ENCODE measurements around the gene MACROH2A2.

The MACROH2A2 gene

DNA sequence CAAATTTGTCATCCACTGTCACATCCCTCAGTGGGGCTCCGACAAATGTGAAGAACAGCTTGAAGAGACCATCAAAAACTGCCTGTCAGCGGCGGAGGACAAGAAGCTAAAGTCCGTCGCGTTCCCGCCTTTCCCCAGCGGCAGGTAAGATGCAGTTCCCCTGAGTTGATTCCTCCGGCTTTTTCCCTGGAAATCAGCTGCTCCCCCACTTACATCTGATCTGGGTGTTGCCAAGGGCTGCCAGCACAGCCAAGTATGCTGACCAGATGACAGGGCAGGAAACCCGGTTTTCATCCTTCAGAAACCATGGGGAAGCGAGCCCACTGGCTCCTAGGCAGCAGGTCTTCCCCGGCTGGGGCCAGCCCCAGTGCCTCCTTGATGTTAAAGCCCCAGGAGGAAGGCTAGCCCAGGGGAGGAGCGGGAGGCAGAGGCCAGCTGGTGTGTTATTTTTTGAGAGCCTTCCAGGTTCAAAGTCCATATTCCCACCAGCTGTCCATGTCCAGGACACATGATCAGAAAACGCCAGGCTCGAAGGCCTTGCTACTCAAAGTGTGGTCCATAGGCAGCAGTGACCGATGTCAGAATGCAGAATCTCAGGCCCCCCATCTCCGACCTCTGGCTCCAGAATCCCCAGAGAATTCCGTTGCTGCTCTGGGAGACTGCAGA lies 56.6 kb downstream of the MACROH2A2 start:
- no peaks in the 10 kb centered on the region for H3K27me3 Mint-ChIP-seq (ENCODE audit: low read depth)
- H3K9me3 Mint-ChIP-seq, result no peaks in the 10 kb centered on the region
- H3K4me3 Mint-ChIP-seq, result no peak overlapping the region
- peaks cover 62% of the 10 kb centered on the region for H3K36me3 Mint-ChIP-seq (ENCODE audit: low read depth)
- TF ChIP-seq, protein P1, sequence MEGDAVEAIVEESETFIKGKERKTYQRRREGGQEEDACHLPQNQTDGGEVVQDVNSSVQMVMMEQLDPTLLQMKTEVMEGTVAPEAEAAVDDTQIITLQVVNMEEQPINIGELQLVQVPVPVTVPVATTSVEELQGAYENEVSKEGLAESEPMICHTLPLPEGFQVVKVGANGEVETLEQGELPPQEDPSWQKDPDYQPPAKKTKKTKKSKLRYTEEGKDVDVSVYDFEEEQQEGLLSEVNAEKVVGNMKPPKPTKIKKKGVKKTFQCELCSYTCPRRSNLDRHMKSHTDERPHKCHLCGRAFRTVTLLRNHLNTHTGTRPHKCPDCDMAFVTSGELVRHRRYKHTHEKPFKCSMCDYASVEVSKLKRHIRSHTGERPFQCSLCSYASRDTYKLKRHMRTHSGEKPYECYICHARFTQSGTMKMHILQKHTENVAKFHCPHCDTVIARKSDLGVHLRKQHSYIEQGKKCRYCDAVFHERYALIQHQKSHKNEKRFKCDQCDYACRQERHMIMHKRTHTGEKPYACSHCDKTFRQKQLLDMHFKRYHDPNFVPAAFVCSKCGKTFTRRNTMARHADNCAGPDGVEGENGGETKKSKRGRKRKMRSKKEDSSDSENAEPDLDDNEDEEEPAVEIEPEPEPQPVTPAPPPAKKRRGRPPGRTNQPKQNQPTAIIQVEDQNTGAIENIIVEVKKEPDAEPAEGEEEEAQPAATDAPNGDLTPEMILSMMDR (IDR thresholded peaks at IDR 0.05; ENCODE audit: unreplicated experiment in 3 of 3), result no peak
- H3K4me1 Mint-ChIP-seq, result peaks cover 11% of the 10 kb centered on the region
- H3K27ac Mint-ChIP-seq, result no peak overlapping the region

DNA sequence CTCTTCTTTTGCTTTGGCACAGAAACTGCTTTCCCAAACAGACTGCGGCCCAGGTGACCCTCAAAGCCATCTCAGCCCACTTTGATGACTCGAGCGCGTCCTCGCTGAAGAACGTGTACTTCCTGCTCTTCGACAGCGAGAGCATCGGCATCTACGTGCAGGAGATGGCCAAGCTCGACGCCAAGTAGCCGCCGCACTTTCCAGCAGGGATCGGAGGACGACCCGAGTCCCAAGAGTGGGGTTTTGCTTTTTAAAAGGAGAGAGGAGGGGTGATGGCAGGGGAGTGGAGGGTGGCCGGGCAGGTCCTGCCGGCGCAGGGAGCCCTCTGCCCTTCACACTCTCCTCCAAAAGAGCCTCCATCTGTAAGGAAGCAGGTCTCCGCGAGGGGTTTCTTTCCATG lies 58.9 kb downstream of the MACROH2A2 start:
- H3K9me3 Mint-ChIP-seq, result no peaks in the 10 kb centered on the region
- no peaks in the 10 kb centered on the region for H3K27me3 Mint-ChIP-seq (ENCODE audit: low read depth)
- H3K4me1 Mint-ChIP-seq, result no peaks in the 10 kb centered on the region
- H3K4me3 Mint-ChIP-seq, result no peak overlapping the region
- no peak overlapping the region for H3K27ac Mint-ChIP-seq
- peaks cover 47% of the 10 kb centered on the region for H3K36me3 Mint-ChIP-seq (ENCODE audit: low read depth)
- TF ChIP-seq, protein P1 (IDR thresholded peaks at IDR 0.05; ENCODE audit: unreplicated experiment in 3 of 3), result no peak

DNA sequence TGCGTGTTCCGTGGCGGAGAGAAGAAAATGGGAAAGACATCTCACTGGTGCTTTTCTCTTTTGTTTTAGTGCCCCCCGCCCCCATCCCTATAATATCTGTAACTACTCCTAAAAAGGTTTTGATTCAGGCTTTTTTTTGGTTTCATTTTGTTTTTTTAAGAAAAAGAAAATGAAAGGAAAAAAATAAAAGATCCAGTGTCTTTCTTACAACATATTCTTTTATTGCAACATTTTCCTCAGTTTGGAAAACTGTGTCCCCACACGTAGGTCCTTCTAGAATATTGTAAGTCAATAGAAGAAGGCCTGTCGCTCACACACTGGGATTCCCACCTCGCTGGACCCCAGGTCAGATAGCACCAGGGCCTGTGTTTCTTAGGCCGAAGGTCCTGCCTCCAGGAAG lies 59.4 kb downstream of the MACROH2A2 start:
- H3K36me3 Mint-ChIP-seq (ENCODE audit: low read depth), result peaks cover 47% of the 10 kb centered on the region
- no peaks in the 10 kb centered on the region for H3K9me3 Mint-ChIP-seq
- TF ChIP-seq, protein P1 (IDR thresholded peaks at IDR 0.05; ENCODE audit: unreplicated experiment in 3 of 3), result no peak

DNA sequence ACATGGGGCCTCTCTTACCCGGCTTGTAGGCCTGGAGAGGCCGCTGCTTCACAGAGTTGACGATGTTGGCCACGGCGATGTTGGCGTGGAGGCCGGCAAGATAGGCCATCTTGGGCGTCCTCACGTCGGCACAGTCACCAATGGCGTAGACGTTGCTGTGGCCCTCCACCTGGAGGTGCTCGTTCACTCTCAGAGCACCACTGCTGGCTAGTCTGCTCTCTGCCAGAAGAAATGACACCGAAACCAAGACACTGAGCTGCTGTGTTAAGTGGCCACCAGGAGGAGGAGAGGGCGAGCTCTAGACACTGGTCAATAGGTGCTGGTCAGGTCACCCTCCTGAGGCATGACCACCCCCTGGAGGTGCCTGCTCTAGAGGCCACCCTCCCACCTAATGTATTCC lies 62.3 kb downstream of the MACROH2A2 start:
- TF ChIP-seq, protein P1 (IDR thresholded peaks at IDR 0.05; ENCODE audit: unreplicated experiment in 3 of 3), result no peak
- Mint-ChIP-seq H3K27me3 (ENCODE audit: low read depth) (no peaks in the 10 kb centered on the region), H3K4me1 (no peaks in the 10 kb centered on the region), H3K9me3 (no peaks in the 10 kb centered on the region), H3K4me3 (no peak overlapping the region), H3K36me3 (ENCODE audit: low read depth) (peaks cover 31% of the 10 kb centered on the region), H3K27ac (no peak overlapping the region)

More for the DNA sequence above, 59.4 kb downstream of the MACROH2A2 start:
- H3K27me3 Mint-ChIP-seq (ENCODE audit: low read depth), result no peaks in the 10 kb centered on the region
- H3K4me1 Mint-ChIP-seq, result no peaks in the 10 kb centered on the region
- H3K27ac Mint-ChIP-seq, result no peak overlapping the region
- H3K4me3 Mint-ChIP-seq, result no peak overlapping the region

DNA sequence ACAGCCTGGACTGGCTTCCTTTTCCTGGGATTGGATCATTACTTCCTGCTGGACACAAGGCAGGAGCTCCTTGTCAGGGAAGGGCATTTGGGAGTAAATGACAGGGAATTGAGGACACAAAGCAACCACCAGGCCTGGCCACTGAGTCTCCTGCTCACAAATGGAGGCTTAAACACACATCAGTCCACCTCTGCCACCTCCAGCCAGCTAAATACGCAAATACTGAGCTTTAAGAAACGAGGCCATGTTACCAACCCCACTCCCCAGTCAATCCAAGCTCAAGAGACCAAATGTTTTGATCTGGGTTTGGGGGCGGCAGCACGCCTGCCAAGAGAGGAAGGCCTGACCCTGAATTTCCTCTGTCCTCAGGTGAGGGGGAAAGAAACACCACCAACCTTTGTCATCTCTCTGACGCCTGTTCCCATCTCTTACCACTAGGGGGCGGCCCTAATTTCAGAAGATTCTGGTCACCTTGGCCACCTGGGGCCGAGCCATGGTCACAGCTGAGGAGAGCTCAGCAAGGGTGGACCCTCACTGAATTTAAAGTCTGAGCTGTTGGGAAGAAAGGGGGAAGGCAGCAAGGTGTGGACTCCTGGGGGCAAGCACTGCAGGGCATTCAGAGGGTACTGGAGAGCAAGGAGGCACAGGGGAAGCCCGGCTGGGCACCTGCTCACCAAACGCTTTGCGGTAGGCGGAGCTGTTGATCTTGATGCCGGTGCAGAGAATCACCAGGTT lies 63.5 kb downstream of the MACROH2A2 start:
- H3K9me3 Mint-ChIP-seq, result no peaks in the 10 kb centered on the region
- no peaks in the 10 kb centered on the region for H3K4me1 Mint-ChIP-seq
- no peaks in the 10 kb centered on the region for H3K27me3 Mint-ChIP-seq (ENCODE audit: low read depth)
- H3K27ac Mint-ChIP-seq, result no peak overlapping the region
- H3K36me3 Mint-ChIP-seq (ENCODE audit: low read depth), result peaks cover 26% of the 10 kb centered on the region
- H3K4me3 Mint-ChIP-seq, result no peak overlapping the region
- TF ChIP-seq, protein P1 (IDR thresholded peaks at IDR 0.05; ENCODE audit: unreplicated experiment in 3 of 3), result peak; percentile 77 to 80 (median 79)
